ENCODE measurements around the gene CYB5R3.
"Not testable (repeated sequence)": the region's sequence is repeated elsewhere in the genome, so short reads cannot be mapped to it uniquely, and the experiment has no call there.

Gene CYB5R3

GRCh38 chr22:42686756-42687491, 37.7 kb upstream of the CYB5R3 start:
- no peak overlapping the region for H2AFZ ChIP-seq (ENCODE audit: low read length, unreplicated experiment)
- peaks cover 31% of the 10 kb centered on the region for H3K4me1 ChIP-seq (ENCODE audit: control insufficient read depth, insufficient read depth, low read length, unreplicated experiment)

GRCh38 chr22:42685941-42686653, 36.9 kb upstream of the CYB5R3 start:
- H3K27ac ChIP-seq (ENCODE audit: low read depth, low read length), result no peak overlapping the region
- H2AFZ ChIP-seq (ENCODE audit: low read length, unreplicated experiment), result no peak overlapping the region

More at GRCh38 chr22:42686756-42687491, 37.7 kb upstream of the CYB5R3 start:
- Histone ChIP-seq H3K27me3 (ENCODE audit: insufficient read depth, low read length) (no peaks in the 10 kb centered on the region), H3K36me3 (ENCODE audit: insufficient read depth, low read length) (no peaks in the 10 kb centered on the region), H3K4me3 (ENCODE audit: low read depth, low read length) (no peak overlapping the region), H3K79me2 (ENCODE audit: control insufficient read depth, insufficient read depth, low read length, unreplicated experiment) (no peaks in the 10 kb centered on the region), H3K27ac (ENCODE audit: low read depth, low read length) (no peak overlapping the region)

GRCh38 chr22:42684462-42685195, 35.4 kb upstream of the CYB5R3 start:
- H3K36me3 ChIP-seq (ENCODE audit: insufficient read depth, low read length), result no peaks in the 10 kb centered on the region
- H3K79me2 ChIP-seq (ENCODE audit: control insufficient read depth, insufficient read depth, low read length, unreplicated experiment), result no peaks in the 10 kb centered on the region
- H3K27ac ChIP-seq (ENCODE audit: low read depth, low read length), result no peak overlapping the region
- H3K27me3 ChIP-seq (ENCODE audit: insufficient read depth, low read length), result no peaks in the 10 kb centered on the region
- no peak overlapping the region for H2AFZ ChIP-seq (ENCODE audit: low read length, unreplicated experiment)
- peaks cover 40% of the 10 kb centered on the region for H3K4me1 ChIP-seq (ENCODE audit: control insufficient read depth, insufficient read depth, low read length, unreplicated experiment)
- H3K4me3 ChIP-seq (ENCODE audit: low read depth, low read length), result no peak overlapping the region

More at GRCh38 chr22:42685941-42686653, 36.9 kb upstream of the CYB5R3 start:
- no peaks in the 10 kb centered on the region for H3K27me3 ChIP-seq (ENCODE audit: insufficient read depth, low read length)
- H3K36me3 ChIP-seq (ENCODE audit: insufficient read depth, low read length), result no peaks in the 10 kb centered on the region
- H3K79me2 ChIP-seq (ENCODE audit: control insufficient read depth, insufficient read depth, low read length, unreplicated experiment), result no peaks in the 10 kb centered on the region
- peaks cover 31% of the 10 kb centered on the region for H3K4me1 ChIP-seq (ENCODE audit: control insufficient read depth, insufficient read depth, low read length, unreplicated experiment)
- H3K4me3 ChIP-seq (ENCODE audit: low read depth, low read length), result no peak overlapping the region

GRCh38 chr22:42683578-42684283, 34.5 kb upstream of the CYB5R3 start:
- H3K4me3 ChIP-seq (ENCODE audit: low read depth, low read length), result no peak overlapping the region
- H2AFZ ChIP-seq (ENCODE audit: low read length, unreplicated experiment), result no peak overlapping the region
- no peaks in the 10 kb centered on the region for H3K27me3 ChIP-seq (ENCODE audit: insufficient read depth, low read length)
- H3K4me1 ChIP-seq (ENCODE audit: control insufficient read depth, insufficient read depth, low read length, unreplicated experiment), result peaks cover 37% of the 10 kb centered on the region
- no peak overlapping the region for H3K27ac ChIP-seq (ENCODE audit: low read depth, low read length)
- no peaks in the 10 kb centered on the region for H3K79me2 ChIP-seq (ENCODE audit: control insufficient read depth, insufficient read depth, low read length, unreplicated experiment)
- no peaks in the 10 kb centered on the region for H3K36me3 ChIP-seq (ENCODE audit: insufficient read depth, low read length)

- no peak overlapping the region for H2AFZ ChIP-seq (ENCODE audit: low read length, unreplicated experiment)
These were observed 33.1 kb upstream of the CYB5R3 start for GRCh38 chr22:42682113-42682851.

GRCh38 chr22:42680648-42681047, 31.5 kb upstream of the CYB5R3 start:
- Histone ChIP-seq H3K4me3 (ENCODE audit: low read depth, low read length) (peak overlapping the region; percentile 28; the same call in 1 of the 2 replicates), H3K27ac (ENCODE audit: low read depth, low read length) (peak overlapping the region; percentile 82), H3K27me3 (ENCODE audit: insufficient read depth, low read length) (no peaks in the 10 kb centered on the region), H2AFZ (ENCODE audit: low read length, unreplicated experiment) (no peak overlapping the region), H3K36me3 (ENCODE audit: insufficient read depth, low read length) (no peaks in the 10 kb centered on the region), H3K79me2 (ENCODE audit: control insufficient read depth, insufficient read depth, low read length, unreplicated experiment) (no peaks in the 10 kb centered on the region), H3K4me1 (ENCODE audit: control insufficient read depth, insufficient read depth, low read length, unreplicated experiment) (peaks cover 23% of the 10 kb centered on the region)

More at GRCh38 chr22:42682113-42682851, 33.1 kb upstream of the CYB5R3 start:
- Histone ChIP-seq H3K27me3 (ENCODE audit: insufficient read depth, low read length) (no peaks in the 10 kb centered on the region), H3K79me2 (ENCODE audit: control insufficient read depth, insufficient read depth, low read length, unreplicated experiment) (no peaks in the 10 kb centered on the region), H3K36me3 (ENCODE audit: insufficient read depth, low read length) (no peaks in the 10 kb centered on the region), H3K4me3 (ENCODE audit: low read depth, low read length) (no peak overlapping the region), H3K4me1 (ENCODE audit: control insufficient read depth, insufficient read depth, low read length, unreplicated experiment) (peaks cover 26% of the 10 kb centered on the region), H3K27ac (ENCODE audit: low read depth, low read length) (no peak overlapping the region)

GRCh38 chr22:42679691-42680090, 30.5 kb upstream of the CYB5R3 start:
- Histone ChIP-seq H3K36me3 (ENCODE audit: insufficient read depth, low read length) (no peaks in the 10 kb centered on the region), H3K27ac (ENCODE audit: low read depth, low read length) (peak overlapping the region; percentile 82), H3K27me3 (ENCODE audit: insufficient read depth, low read length) (no peaks in the 10 kb centered on the region)

GRCh38 chr22:42678894-42679293, 29.7 kb upstream of the CYB5R3 start:
- H3K79me2 ChIP-seq (ENCODE audit: control insufficient read depth, insufficient read depth, low read length, unreplicated experiment), result no peaks in the 10 kb centered on the region
- H3K27me3 ChIP-seq (ENCODE audit: insufficient read depth, low read length), result no peaks in the 10 kb centered on the region
- H2AFZ ChIP-seq (ENCODE audit: low read length, unreplicated experiment), result no peak overlapping the region
- no peak overlapping the region for H3K4me3 ChIP-seq (ENCODE audit: low read depth, low read length)
- H3K27ac ChIP-seq (ENCODE audit: low read depth, low read length), result no peak overlapping the region
- H3K4me1 ChIP-seq (ENCODE audit: control insufficient read depth, insufficient read depth, low read length, unreplicated experiment), result peaks cover 18% of the 10 kb centered on the region
- H3K36me3 ChIP-seq (ENCODE audit: insufficient read depth, low read length), result no peaks in the 10 kb centered on the region

More at GRCh38 chr22:42679691-42680090, 30.5 kb upstream of the CYB5R3 start:
- peaks cover 21% of the 10 kb centered on the region for H3K4me1 ChIP-seq (ENCODE audit: control insufficient read depth, insufficient read depth, low read length, unreplicated experiment)
- no peak overlapping the region for H3K4me3 ChIP-seq (ENCODE audit: low read depth, low read length)
- no peaks in the 10 kb centered on the region for H3K79me2 ChIP-seq (ENCODE audit: control insufficient read depth, insufficient read depth, low read length, unreplicated experiment)
- no peak overlapping the region for H2AFZ ChIP-seq (ENCODE audit: low read length, unreplicated experiment)

- H3K27ac ChIP-seq (ENCODE audit: low read depth, low read length); H2AFZ ChIP-seq (ENCODE audit: low read length, unreplicated experiment); H3K4me3 ChIP-seq (ENCODE audit: low read depth, low read length); H3K27me3 ChIP-seq (ENCODE audit: insufficient read depth, low read length); H3K36me3 ChIP-seq (ENCODE audit: insufficient read depth, low read length); H3K79me2 ChIP-seq (ENCODE audit: control insufficient read depth, insufficient read depth, low read length, unreplicated experiment): not testable (repeated sequence)
- peaks cover 18% of the 10 kb centered on the region for H3K4me1 ChIP-seq (ENCODE audit: control insufficient read depth, insufficient read depth, low read length, unreplicated experiment)
These were observed 28.7 kb upstream of the CYB5R3 start for GRCh38 chr22:42677936-42678335.
